NCI-H128 (cell line): ENCODE results near the gene AFF4.
A peak's percentile ranks its signal among the peaks of the same experiment; 100 is the strongest.
"Not testable (repeated sequence)": the region's sequence is repeated elsewhere in the genome, so short reads cannot be mapped to it uniquely, and the experiment has no call there.

Source experiments
- DNase-seq: peaks from one replicate; lab custom pipeline; 2025; ENCODE audit not compliant: unreplicated experiment; lab: John Stamatoyannopoulos, UW

AFF4 gene

DNA sequence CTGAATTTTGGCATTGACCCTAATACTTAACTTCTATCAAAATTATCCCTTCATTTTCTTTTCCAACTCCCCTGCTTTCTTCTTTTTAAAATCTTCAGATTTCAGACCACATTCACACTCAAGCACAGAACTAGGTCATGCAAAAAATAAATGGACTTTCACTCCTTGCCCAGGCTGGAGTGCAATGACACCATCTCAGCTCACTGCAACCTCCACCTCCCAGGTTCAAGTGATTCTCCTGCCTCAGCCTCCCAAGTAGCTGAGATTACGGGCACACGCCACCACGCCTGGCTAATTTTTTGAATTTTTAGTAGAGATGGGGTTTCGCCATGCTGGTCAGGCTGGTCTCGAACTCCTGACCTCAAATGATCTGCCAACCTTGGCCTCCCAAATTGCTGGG is 108.4 kb downstream of the AFF4 start:
- not testable (repeated sequence) for DNase-seq

GRCh38 chr5:132854301-132854700 is 109.1 kb downstream of the AFF4 start:
- DNase-seq = no peak

GRCh38 chr5:132853790-132854189 is 109.6 kb downstream of the AFF4 start:
- DNase-seq = no peak

GRCh38 chr5:132853323-132853722 is 110.1 kb downstream of the AFF4 start:
- no peak for DNase-seq

- no peak for DNase-seq
These were observed 113.4 kb downstream of the AFF4 start for GRCh38 chr5:132850066-132850465.

DNA sequence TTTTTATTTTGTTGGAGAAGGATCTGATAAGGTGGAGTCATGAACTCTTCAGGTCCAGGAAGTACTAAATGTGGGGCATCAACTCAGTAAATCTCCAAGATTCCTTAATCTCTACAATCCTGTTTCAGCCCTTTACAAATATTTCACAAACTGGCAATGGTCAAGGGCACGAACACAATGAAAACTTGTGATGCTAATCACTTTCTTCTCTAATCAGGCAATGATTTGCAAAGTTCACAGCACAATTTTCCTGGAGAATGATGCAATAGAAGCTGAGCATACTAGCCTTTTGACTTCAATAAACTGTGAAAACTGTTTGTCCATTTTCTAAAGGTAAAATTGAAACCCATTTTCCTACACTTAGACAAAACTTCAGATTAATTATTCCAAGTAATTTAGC is 114.1 kb downstream of the AFF4 start:
- no peak for DNase-seq

DNA sequence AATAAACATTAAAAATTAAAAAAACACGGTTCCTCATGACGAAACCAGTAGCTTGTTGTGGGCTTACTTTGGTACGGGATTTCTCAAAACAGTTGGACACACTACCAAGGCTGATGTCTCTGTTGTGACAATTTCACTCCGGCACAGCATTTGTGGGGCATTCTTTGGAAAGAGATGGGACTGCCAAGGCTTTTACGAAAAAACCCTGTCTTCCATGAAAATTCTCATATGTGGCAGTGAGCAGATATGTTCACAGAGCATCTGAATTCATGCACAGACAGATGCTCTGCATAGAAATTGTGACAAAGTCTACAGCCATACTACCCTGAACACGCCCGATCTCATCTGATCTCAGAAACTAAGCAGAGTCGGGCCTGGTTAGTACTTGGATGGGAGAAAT is 115.2 kb downstream of the AFF4 start:
- DNase-seq = no peak

DNA sequence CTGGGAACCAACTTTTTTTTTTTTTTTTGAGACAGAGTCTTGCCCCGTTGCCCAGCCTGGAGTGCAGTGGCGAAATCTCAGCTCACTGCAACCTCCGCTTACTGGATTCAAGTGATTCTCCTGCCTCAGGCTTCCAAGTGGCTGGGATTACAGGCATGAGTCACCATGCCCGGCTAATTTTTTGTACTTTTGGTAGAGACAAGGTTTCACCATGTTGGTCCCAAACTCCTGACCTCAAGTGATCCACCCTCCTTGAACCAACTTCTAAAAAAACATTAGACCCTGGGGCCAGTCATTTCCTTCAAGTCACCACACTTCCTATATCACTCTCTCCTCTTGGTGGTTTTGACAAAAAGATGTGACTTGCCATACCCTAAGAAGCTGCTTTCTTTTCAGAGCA is 122.1 kb downstream of the AFF4 start:
- DNase-seq = no peak

GRCh38 chr5:132840896-132841295 is 122.5 kb downstream of the AFF4 start:
- no peak for DNase-seq

- DNase-seq = no peak
These were observed 123.1 kb downstream of the AFF4 start for GRCh38 chr5:132840313-132840712.

DNA sequence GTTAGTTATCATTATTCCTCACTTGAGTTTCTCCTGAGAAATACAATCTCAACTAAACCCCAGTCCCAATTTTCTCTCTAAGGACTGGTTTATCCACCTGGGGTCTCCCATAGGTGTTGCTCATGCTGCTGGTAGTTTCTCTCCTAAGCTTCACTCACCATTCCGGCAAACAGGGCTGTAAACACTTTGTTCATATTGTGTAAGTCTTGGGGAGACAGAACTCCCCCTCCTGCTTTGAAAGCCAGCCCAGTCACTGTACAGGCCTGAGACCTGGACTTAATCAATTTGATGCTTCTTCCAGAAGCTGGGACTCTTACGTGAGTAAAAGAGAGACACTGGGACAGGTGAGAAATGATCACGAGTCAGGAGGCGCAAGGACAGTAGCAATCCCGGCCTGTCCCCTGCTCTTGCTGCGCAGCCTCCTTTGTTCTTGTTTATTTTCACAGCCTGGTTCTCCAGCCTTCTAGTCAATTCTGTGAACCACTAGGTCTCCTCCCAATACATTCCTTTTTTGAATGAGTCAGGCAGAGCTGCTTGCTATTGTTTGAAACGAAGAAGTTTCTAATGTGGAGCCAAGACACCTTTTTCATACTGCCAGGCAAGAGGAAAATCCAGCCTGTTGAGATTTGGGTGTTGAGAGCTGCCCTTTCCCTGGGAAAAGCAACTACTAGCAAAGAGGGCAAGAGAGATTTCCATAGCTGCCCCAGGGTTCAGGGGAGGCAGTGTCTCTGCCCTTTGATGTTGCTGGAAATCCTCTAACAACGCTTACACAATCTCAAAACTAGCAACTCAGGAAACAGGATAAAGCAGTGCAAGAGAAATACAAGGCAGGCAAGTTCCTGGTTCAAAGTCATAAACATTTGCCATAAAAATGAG is 123.8 kb downstream of the AFF4 start:
- DNase-seq = no peak

GRCh38 chr5:132838516-132839282 is 124.7 kb downstream of the AFF4 start:
- DNase-seq = no peak

GRCh38 chr5:132837868-132838267 is 125.6 kb downstream of the AFF4 start:
- no peak for DNase-seq

- DNase-seq = no peak
These were observed 126.6 kb downstream of the AFF4 start for GRCh38 chr5:132836852-132837251.

GRCh38 chr5:132834057-132834456 is 129.4 kb downstream of the AFF4 start:
- no peak for DNase-seq

GRCh38 chr5:132832612-132833011 is 130.8 kb downstream of the AFF4 start:
- no peak for DNase-seq

DNA sequence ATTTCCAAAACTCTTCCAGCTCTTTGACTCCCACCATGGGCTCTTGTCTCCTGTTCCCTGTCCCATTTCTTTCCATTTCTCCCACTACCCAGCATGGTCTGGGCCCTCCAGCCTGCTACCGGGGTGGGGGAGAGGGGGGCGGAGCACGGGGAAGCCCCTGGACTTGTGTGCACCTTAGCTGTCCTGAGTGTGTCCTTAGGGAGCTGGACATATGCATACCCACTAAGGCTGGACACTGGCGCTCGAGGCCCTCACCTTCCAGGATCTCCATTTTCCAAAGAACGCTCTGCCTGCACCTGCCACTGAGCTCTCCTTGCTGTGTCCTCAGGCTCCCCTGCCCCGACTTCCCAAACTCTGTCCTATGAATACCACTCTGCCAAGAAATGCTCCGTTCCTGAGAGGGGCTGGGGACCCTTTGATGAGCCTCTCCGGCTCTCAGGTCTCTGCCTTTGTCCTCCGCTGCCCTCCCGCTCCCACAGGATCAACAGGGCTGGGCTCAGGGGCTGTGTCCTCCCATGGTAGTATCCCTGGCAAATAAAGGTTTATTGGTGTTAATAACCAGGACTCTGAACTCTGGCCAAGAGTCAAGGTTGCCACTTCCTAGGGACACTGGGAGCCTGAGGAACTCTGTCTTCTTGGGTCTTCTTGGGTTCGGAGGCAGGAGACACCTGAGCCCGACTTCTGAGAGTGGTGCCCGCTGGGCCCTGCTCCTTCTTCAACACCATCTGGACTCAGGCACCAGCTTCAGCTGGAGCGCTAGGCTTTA is 132.2 kb downstream of the AFF4 start:
- DNase-seq = no peak

GRCh38 chr5:132830436-132831094 is 132.9 kb downstream of the AFF4 start, which contains the start of gene SHROOM1:
SHROOM1 (minus strand) TSS chr5:132830647; CDS start chr5:132826140, 4,507 bp downstream.
- DNase-seq = no peak

DNA sequence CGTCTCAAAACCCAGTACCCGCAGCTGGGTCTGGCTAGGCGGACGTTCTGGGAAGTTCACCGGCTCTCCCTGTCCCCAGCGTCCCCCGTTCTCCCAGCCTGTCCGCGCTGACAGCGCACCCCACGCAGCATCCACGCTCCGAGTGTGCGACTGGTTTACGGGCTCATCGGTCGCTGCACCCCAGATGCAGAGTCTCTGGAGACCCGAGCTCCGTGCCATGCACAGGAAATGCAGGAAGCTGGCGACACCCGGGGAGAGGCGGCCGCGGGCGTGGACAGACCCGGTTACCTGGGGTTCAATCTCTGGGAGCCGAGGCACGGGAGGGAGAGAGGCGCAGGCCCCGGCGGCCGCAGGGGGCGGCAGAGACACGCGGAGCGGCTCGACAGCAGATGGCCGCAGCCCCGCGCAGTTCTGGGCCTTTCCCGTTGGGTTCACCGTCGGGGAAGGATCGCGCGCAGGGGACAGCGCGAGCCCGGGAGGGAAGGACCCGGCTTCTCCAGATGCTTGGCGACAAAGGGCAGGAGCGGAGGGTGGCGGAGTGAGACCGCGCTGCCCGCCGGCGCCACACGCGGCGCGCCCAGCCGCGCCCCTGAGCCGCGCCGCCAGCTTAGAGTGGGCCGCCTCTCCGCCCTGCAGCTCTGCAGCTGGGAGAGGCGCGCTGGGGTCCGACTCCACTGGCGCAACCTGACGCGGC is 133.5 kb downstream of the AFF4 start:
- peak; percentile 8 for DNase-seq

GRCh38 chr5:132828846-132829494 is 134.5 kb downstream of the AFF4 start:
- DNase-seq = no peak
